Nephron (organoid): Measurements from ENCODE around the gene ARMC7.

Source experiments
- H3K27ac Mint-ChIP-seq, 3 experiments: 2 replicates each; pipeline ENCODE4 v1.8.0; 2020; ENCODE audit warnings: mixed read lengths in 3 of 3, mild to moderate bottlenecking in 2 of 3, moderate library complexity in 1 of 3
- H3K27me3 Mint-ChIP-seq: 2 replicates; pipeline ENCODE4 v1.8.0; 2021; ENCODE audit warnings: low read depth, mild to moderate bottlenecking, moderate library complexity, mixed read lengths
- H3K36me3 Mint-ChIP-seq: 2 replicates; pipeline ENCODE4 v1.8.0; 2020; ENCODE audit warnings: low read depth, mixed read lengths
- H3K4me1 Mint-ChIP-seq: 2 replicates; pipeline ENCODE4 v1.8.0; 2020; ENCODE audit warnings: mixed read lengths
- H3K4me3 Mint-ChIP-seq, 3 experiments: 2 replicates each; pipeline ENCODE4 v1.8.0; 2020; ENCODE audit warnings: mild to moderate bottlenecking in 3 of 3, mixed read lengths in 3 of 3, moderate library complexity in 2 of 3
- H3K9me3 Mint-ChIP-seq: 2 replicates; pipeline ENCODE4 v1.8.0; 2020; ENCODE audit warnings: mixed read lengths
- TF ChIP-seq, protein P1 (sequence below), 3 experiments: fragments of 200-600 bp; sonication (generic); IDR thresholded peaks; one replicate each; pipeline ENCODE4 v1.5.0; 2021; ENCODE audit warnings: antibody characterized with exemption in 3 of 3; ENCODE audit not compliant: unreplicated experiment in 3 of 3

ARMC7 gene

DNA sequence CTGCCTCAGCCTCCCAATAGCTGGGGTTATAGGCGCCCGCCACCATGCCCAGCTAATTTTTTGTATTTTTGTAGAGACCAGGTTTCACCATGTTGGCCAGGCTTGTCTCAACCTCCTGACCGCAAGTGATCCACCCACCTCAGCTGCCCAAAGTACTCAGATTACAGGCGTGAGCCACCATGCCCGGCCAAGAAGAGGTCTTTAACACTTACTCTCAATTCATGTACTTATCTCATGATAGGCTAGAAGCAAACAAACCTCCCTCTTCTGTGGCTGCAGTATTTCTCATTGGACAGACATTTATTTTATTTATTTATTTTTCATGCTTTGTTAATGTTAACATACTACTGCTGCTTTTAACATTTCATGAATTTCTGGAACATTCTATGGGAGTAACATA lies 28.8 kb downstream of the ARMC7 start:
- Mint-ChIP-seq H3K27me3 (no peaks in the 10 kb centered on the region), H3K4me1 (no peaks in the 10 kb centered on the region), H3K36me3 (peaks cover 62% of the 10 kb centered on the region), H3K4me3 (no peak overlapping the region), H3K9me3 (no peaks in the 10 kb centered on the region), H3K27ac (no peak overlapping the region)
- TF ChIP-seq, protein P1, sequence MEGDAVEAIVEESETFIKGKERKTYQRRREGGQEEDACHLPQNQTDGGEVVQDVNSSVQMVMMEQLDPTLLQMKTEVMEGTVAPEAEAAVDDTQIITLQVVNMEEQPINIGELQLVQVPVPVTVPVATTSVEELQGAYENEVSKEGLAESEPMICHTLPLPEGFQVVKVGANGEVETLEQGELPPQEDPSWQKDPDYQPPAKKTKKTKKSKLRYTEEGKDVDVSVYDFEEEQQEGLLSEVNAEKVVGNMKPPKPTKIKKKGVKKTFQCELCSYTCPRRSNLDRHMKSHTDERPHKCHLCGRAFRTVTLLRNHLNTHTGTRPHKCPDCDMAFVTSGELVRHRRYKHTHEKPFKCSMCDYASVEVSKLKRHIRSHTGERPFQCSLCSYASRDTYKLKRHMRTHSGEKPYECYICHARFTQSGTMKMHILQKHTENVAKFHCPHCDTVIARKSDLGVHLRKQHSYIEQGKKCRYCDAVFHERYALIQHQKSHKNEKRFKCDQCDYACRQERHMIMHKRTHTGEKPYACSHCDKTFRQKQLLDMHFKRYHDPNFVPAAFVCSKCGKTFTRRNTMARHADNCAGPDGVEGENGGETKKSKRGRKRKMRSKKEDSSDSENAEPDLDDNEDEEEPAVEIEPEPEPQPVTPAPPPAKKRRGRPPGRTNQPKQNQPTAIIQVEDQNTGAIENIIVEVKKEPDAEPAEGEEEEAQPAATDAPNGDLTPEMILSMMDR (IDR thresholded peaks at IDR 0.05; ENCODE audit: unreplicated experiment in 3 of 3), result no peak

DNA sequence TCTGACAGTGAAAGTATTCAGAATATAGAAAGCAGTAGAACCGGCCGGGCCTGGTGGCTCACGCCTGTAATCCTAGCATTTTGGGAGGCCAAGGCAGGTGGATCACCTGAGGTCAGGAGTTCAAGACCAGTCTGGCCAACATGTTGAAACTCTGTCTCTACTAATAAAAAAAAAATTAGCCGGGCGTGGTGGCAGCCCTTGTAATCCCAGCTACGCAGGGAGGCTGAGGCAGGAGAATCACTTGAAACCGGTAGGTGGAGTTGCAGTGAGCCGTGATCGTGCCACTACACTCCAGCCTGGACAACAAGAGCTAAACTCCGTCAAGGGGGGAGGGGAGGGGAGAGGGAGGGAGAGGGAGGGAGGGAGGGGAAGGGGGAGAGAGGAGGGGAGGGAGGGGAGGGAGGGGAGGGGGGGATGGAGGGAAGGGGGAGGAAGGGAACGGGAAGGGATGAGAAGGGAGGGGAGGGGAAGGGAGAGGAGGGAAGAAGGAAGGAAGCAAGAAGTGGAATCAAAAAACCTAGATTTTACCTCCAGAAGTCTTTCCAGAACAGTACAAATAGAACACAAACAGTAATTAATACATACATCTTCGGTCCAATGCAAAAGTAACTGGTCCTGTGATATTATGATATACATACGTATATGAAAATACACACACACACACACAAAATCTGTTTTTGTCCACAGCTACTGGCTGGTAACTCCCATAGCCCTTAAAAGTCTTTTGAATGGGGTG lies 32.6 kb downstream of the ARMC7 start:
- H3K27ac Mint-ChIP-seq, result no peak overlapping the region
- no peaks in the 10 kb centered on the region for H3K4me1 Mint-ChIP-seq
- TF ChIP-seq, protein P1 (IDR thresholded peaks at IDR 0.05; ENCODE audit: unreplicated experiment in 3 of 3), result no peak
- peaks cover 73% of the 10 kb centered on the region for H3K36me3 Mint-ChIP-seq
- H3K27me3 Mint-ChIP-seq, result no peaks in the 10 kb centered on the region
- H3K4me3 Mint-ChIP-seq, result no peak overlapping the region
- no peaks in the 10 kb centered on the region for H3K9me3 Mint-ChIP-seq

DNA sequence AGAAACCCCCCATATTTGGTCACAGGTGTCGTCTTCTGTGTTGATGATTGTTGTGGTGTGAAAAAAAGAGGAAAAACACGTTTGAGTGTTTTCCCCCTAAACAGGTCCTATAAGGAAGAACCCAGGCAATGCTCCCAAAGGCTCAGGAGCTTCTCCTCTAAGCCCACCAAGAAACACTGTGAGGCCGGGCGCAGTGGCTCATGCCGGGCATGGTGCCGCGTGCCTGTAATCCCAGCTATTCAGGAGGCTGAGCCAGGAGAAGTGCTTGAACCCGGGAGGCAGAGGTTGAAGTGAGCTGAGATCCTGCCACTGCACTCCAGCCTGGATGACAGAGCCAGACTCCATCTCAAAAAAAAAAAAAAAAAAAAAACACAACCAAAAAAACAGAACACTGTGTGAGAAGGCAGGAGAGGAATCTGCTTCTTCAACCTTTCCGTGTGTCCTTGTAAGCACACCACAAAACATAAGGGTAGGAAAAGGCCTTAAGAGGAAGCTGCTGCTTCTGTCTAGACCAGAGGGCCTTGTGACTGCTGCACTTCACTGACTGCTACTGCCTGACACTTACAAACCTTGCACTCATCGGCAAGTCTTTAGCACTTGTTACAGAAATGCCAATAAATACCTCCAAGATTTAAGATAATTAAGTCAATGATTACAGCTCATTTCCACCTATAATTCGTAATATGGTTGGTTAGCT lies 35.2 kb downstream of the ARMC7 start:
- peaks cover 77% of the 10 kb centered on the region for H3K36me3 Mint-ChIP-seq
- no peaks in the 10 kb centered on the region for H3K9me3 Mint-ChIP-seq
- H3K27ac Mint-ChIP-seq, result no peak overlapping the region
- peaks cover 5% of the 10 kb centered on the region for H3K4me1 Mint-ChIP-seq
- H3K27me3 Mint-ChIP-seq, result no peaks in the 10 kb centered on the region
- no peak overlapping the region for H3K4me3 Mint-ChIP-seq
- TF ChIP-seq, protein P1 (IDR thresholded peaks at IDR 0.05; ENCODE audit: unreplicated experiment in 3 of 3), result no peak

DNA sequence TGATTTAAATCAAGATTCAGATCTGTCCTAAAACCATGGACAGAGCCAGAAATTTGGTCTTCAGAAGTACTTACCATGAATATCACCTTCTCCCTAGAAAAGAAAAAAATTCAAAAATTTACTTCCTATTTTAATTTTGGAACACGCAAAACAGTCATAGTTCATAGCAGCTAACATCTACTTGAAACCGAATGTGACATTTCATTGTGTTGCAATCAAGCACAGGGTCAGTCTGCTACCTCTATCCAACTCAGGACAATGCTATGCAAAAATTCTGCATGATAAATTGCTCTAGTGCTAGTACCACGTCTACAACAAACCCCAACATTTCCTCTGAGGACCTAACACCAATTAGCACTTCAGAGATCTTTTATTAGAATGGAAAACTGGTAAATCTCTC lies 36.8 kb downstream of the ARMC7 start:
- Mint-ChIP-seq H3K4me1 (peaks cover 5% of the 10 kb centered on the region), H3K9me3 (no peaks in the 10 kb centered on the region), H3K27ac (no peak overlapping the region), H3K4me3 (no peak overlapping the region), H3K36me3 (peaks cover 62% of the 10 kb centered on the region), H3K27me3 (no peaks in the 10 kb centered on the region)
- TF ChIP-seq, protein P1 (IDR thresholded peaks at IDR 0.05; ENCODE audit: unreplicated experiment in 3 of 3), result no peak

DNA sequence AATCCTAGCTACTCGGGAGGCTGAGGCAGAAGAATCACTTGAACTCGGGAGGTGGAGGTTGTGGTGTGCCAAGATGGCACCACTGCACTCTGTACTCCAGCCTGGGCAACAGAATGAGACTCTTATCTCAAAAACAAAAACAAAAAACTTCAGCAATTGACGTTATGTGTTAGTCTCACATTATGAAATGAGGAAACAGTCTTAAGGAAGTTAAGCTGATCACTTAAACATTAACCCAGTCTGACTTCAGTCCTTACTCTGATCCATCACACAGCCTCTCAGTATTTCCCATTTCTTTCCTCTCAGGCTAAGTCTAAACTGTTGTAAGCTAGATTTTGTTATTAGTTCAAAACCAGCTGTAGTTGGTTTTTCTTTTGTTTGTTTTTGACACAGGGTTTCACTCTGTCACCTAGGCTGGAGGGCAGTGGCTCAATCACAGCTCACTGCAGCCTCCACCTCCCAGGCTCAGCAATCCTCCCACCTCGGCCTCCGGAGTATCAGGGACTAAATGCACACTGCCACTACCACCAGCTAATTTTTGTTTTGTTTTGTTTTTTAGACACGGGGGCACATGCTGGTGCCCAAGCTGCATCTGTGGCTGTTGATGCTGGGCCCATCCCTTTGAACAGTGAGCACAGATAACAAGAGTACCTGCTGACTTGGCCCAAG lies 38.2 kb downstream of the ARMC7 start:
- Mint-ChIP-seq H3K4me3 (no peak overlapping the region), H3K9me3 (no peaks in the 10 kb centered on the region), H3K27ac (peak overlapping the region in 2 of 3 experiments; percentile 18 to 38), H3K4me1 (peaks cover 19% of the 10 kb centered on the region), H3K36me3 (peaks cover 56% of the 10 kb centered on the region), H3K27me3 (no peaks in the 10 kb centered on the region)
- TF ChIP-seq, protein P1 (IDR thresholded peaks at IDR 0.05; ENCODE audit: unreplicated experiment in 3 of 3), result no peak
